HG03378 (cell line): ENCODE data around the gene TUBB6.

Experiments
- ATAC-seq: cut with Tn5 transposase; IDR thresholded peaks from one replicate; pipeline ENCODE4 v1.9.1; 2021; ENCODE audit warnings: mild to moderate bottlenecking, moderate library complexity; ENCODE audit not compliant: unreplicated experiment

Gene TUBB6

GRCh38 chr18:12307701-12308385, at the start of gene TUBB6:
TUBB6 (plus strand) TSS chr18:12308241; CDS start chr18:12308293, 52 bp downstream.
- peak; percentile 39 for ATAC-seq

- no peak for ATAC-seq
Observed at GRCh38 chr18:12258719-12259705, 49.0 kb upstream of the TUBB6 start.

- no peak for ATAC-seq
Observed at GRCh38 chr18:12262748-12263147, 45.3 kb upstream of the TUBB6 start.

- ATAC-seq: no peak
Observed at GRCh38 chr18:12264864-12265263, 43.2 kb upstream of the TUBB6 start.

- peak; percentile 83 for ATAC-seq
Observed at GRCh38 chr18:12271376-12272235, 36.4 kb upstream of the TUBB6 start.

- ATAC-seq: no peak
Observed at GRCh38 chr18:12274793-12275192, 33.2 kb upstream of the TUBB6 start.

GRCh38 chr18:12276736-12277554, 31.1 kb upstream of the TUBB6 start:
- ATAC-seq: no peak

GRCh38 chr18:12278215-12278671, 29.8 kb upstream of the TUBB6 start:
- no peak for ATAC-seq

GRCh38 chr18:12278741-12279682, 29.0 kb upstream of the TUBB6 start:
- ATAC-seq: no peak

- ATAC-seq: no peak
Observed at GRCh38 chr18:12279781-12280531, 28.1 kb upstream of the TUBB6 start.

GRCh38 chr18:12281861-12282260, 26.2 kb upstream of the TUBB6 start:
- ATAC-seq: no peak

- no peak for ATAC-seq
Observed at GRCh38 chr18:12282442-12283039, 25.5 kb upstream of the TUBB6 start.

GRCh38 chr18:12283256-12283655, 24.8 kb upstream of the TUBB6 start:
- ATAC-seq: no peak

GRCh38 chr18:12283666-12284065, 24.4 kb upstream of the TUBB6 start:
- ATAC-seq: no peak

- no peak for ATAC-seq
Observed at GRCh38 chr18:12287131-12287681, 20.8 kb upstream of the TUBB6 start.

GRCh38 chr18:12287684-12288402, 20.2 kb upstream of the TUBB6 start:
- ATAC-seq: no peak

- no peak for ATAC-seq
Observed at GRCh38 chr18:12288403-12288755, 19.7 kb upstream of the TUBB6 start.
